Body of pancreas (tissue), 4 donors: ENCODE results near the gene DCHS2.

ENCODE experiments used
- CTCF ChIP-seq, 7 experiments: fragments of 450-650 bp in 4 of 7; fragments of 200-600 bp in 3 of 7; sonication (generic) in 3 of 7; IDR thresholded peaks; one replicate each; pipeline ENCODE4 v1.5.1; 2016 to 2019; ENCODE audit warnings: antibody characterized with exemption in 7 of 7
- POLR2A ChIP-seq, 3 donors: fragments of 450-650 bp; IDR thresholded peaks; one replicate each; pipeline ENCODE4 v1.6.1; 2016; ENCODE audit warnings: antibody characterized with exemption in 3 of 3, mild to moderate bottlenecking in 2 of 3

- TF ChIP-seq CTCF (IDR thresholded peaks at IDR 0.05) = no peak
- no peak for TF ChIP-seq POLR2A (IDR thresholded peaks at IDR 0.05)
These were observed 85.4 kb downstream of the DCHS2 start for GRCh38 chr4:154406018-154406795.
